ENCODE results near the gene AIM2. TPM values are rescaled to one million over a fixed set of nuclear protein-coding genes. Genes with fewer than 3 reads are reported as not detected.

The AIM2 gene
- total RNA-seq, 6 experiments from 2014 or later, result 0.73 to 1.1 (median 0.80) TPM; not detected in 3

DNA sequence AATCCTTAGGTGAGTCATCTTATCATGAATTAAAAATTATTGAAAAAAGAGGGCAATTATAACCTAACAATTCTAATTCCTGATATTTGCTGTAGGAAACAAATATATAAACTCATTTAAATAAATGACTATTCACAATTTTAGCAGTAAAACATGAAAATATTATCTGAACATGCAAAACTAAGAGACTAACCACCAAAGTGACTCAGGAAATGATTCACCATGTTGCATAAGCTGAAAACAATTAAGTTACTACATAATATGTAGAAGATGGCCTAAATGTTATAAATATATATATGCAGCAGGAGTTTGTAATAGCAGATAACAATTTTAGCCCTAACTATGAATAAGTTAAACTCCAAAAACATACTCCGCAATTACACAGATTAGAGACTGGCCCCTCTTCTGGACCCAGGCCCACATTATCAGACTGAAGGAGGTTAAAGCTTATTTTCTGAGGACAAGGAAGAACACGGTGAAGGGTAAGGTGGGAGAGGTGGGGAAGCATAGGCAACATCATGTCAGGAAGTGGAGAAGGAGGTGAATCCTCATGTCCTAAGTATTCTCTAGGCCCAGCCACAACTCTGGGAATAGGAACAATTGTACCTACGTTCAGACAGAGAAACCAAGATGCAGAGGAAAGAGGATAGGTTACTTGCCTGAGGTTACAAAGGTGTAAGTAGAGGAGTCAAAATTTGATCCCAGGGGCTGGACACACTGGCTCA, 15.6 kb upstream of the AIM2 start:
- no peak for ATAC-seq
- no peaks in the 10 kb centered on the region for H3K36me3 ChIP-seq
- WGBS (ENCODE audit: insufficient coverage, low coverage, low lambda C conversion rate, missing lambda C conversion rate), result 43% methylated on average over 3 of the region's 3 CpGs
- DNase-seq, result no peak
- H3K9me3 ChIP-seq, result no peaks in the 10 kb centered on the region
- no peak overlapping the region for H3K4me3 ChIP-seq
- TF ChIP-seq CTCF (IDR thresholded peaks at IDR 0.05) (no peak), POLR2A (IDR thresholded peaks at IDR 0.05) (no peak)
- H3K27me3 ChIP-seq, result no peaks in the 10 kb centered on the region
- no peak overlapping the region for H3K27ac ChIP-seq
- intact Hi-C loops (cut with DNase I), result no loop called here
- no peaks in the 10 kb centered on the region for H3K4me1 ChIP-seq

DNA sequence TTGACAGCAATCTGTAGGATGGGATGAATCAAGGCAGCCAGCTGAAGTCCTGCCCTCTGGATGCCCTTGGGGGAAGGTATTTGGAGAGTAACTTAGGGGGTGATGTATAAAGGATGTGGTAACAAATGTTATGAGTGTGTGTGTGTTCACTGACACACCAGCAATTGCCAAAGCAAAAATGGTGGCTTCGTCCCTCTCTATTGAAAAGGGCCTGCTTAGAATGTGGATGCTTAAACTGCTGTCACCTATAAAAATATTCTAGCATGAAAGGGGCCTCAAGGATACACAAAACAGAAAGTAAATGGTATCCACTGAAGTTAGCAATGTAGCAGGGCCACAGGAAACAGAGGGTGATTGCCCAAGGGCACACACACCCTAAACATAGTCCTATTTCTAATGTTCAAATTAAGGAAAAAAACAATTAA, 15.1 kb upstream of the AIM2 start:
- intact Hi-C loops (cut with DNase I), result no loop called here
- no peaks in the 10 kb centered on the region for H3K4me1 ChIP-seq

DNA sequence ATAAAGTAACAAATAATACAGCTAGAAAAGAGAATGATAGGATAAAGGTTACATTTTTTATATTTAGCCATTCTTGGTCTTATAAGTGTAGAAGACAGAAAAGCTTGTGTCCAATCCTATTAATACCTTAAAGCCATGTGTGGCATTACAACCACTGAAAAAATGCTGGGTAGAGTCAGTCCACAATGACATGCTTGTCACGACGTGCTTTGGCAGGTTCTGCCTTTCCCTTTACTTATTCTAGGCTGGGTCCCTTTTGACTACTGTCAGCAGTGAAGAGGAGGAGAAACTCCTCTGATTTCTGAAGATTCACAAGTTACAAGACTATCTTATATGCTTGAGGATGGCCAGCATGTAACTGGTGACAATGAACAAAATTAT, 14.6 kb upstream of the AIM2 start:
- intact Hi-C loops (cut with DNase I), result no loop called here
- Histone ChIP-seq H3K27ac (no peak overlapping the region), H3K9me3 (no peaks in the 10 kb centered on the region), H3K4me3 (no peak overlapping the region), H3K4me1 (no peaks in the 10 kb centered on the region), H3K27me3 (no peaks in the 10 kb centered on the region), H3K36me3 (no peaks in the 10 kb centered on the region)
- 61% methylated on average over 2 of the region's 2 CpGs for WGBS (ENCODE audit: insufficient coverage, low coverage, low lambda C conversion rate, missing lambda C conversion rate)
- no peak for TF ChIP-seq POLR2A (IDR thresholded peaks at IDR 0.05)
- no peak for TF ChIP-seq CTCF (IDR thresholded peaks at IDR 0.05)
- no peak for DNase-seq
- ATAC-seq, result no peak

More for the DNA sequence above, 15.1 kb upstream of the AIM2 start:
- Histone ChIP-seq H3K4me3 (no peak overlapping the region), H3K27ac (no peak overlapping the region), H3K36me3 (no peaks in the 10 kb centered on the region), H3K27me3 (no peaks in the 10 kb centered on the region), H3K9me3 (no peaks in the 10 kb centered on the region)
- TF ChIP-seq CTCF (IDR thresholded peaks at IDR 0.05), result no peak
- no peak for TF ChIP-seq POLR2A (IDR thresholded peaks at IDR 0.05)
- DNase-seq (no peak), ATAC-seq (no peak)
- WGBS (ENCODE audit: insufficient coverage, low coverage, low lambda C conversion rate, missing lambda C conversion rate), result 38% methylated on average over 1 of the region's 1 CpG

GRCh38 chr1:159090286-159091179, 14.0 kb upstream of the AIM2 start:
- H3K27ac ChIP-seq, result no peak overlapping the region
- DNase-seq (no peak), ATAC-seq (no peak)
- no peaks in the 10 kb centered on the region for H3K36me3 ChIP-seq
- 59% methylated on average over 4 of the region's 4 CpGs for WGBS (ENCODE audit: insufficient coverage, low coverage, low lambda C conversion rate, missing lambda C conversion rate)
- intact Hi-C loops (cut with DNase I), result no loop called here
- TF ChIP-seq CTCF (IDR thresholded peaks at IDR 0.05), result no peak
- TF ChIP-seq POLR2A (IDR thresholded peaks at IDR 0.05), result no peak
- H3K9me3 ChIP-seq, result no peaks in the 10 kb centered on the region
- H3K27me3 ChIP-seq, result no peaks in the 10 kb centered on the region
- no peaks in the 10 kb centered on the region for H3K4me1 ChIP-seq
- no peak overlapping the region for H3K4me3 ChIP-seq

All from right lobe of liver (tissue), 6 donors.